Measurements from ENCODE around the gene NDST4.

NDST4 gene

DNA sequence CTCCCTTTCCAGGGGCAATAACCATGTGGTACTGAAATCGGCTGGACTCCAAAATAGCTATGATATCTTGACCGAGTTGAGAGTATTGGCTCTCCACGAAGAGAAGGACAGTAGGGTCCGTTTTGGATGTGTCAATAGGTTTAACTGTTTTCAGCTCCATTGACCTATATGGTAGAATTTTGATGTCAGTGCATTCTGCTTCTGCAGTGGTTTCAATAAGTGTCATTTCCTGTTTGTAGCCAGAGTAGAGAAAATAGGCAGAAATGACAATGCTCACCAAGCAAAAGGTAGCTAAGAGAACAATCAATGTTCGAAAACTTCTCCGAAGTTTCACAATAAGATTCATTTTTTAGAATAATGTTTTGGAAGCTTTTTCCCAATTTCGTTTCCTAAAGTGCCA, 36.7 kb downstream of the NDST4 start:
- H3K9ac ChIP-seq (ENCODE audit: low read depth, low read length), result no peak overlapping the region
- DNase-seq, result no peak
- ATAC-seq (ENCODE audit: insufficient read depth, low read depth), result no peak
- TF ChIP-seq, protein P1, sequence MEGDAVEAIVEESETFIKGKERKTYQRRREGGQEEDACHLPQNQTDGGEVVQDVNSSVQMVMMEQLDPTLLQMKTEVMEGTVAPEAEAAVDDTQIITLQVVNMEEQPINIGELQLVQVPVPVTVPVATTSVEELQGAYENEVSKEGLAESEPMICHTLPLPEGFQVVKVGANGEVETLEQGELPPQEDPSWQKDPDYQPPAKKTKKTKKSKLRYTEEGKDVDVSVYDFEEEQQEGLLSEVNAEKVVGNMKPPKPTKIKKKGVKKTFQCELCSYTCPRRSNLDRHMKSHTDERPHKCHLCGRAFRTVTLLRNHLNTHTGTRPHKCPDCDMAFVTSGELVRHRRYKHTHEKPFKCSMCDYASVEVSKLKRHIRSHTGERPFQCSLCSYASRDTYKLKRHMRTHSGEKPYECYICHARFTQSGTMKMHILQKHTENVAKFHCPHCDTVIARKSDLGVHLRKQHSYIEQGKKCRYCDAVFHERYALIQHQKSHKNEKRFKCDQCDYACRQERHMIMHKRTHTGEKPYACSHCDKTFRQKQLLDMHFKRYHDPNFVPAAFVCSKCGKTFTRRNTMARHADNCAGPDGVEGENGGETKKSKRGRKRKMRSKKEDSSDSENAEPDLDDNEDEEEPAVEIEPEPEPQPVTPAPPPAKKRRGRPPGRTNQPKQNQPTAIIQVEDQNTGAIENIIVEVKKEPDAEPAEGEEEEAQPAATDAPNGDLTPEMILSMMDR (IDR thresholded peaks at IDR 0.05; ENCODE audit: borderline replicate concordance, extremely low read depth, low read length, poor library complexity, severe bottlenecking), result no peak
- TF ChIP-seq EZH2 (IDR thresholded peaks at IDR 0.05; ENCODE audit: borderline replicate concordance, low read depth, low read length, severe bottlenecking), result no peak
- no peaks in the 10 kb centered on the region for H3K36me3 ChIP-seq (ENCODE audit: insufficient read depth, low read length)
- no peak overlapping the region for H3K4me3 ChIP-seq (ENCODE audit: low read depth in 1 of 2, low read length in 2 of 2)
- no peak overlapping the region for H3K27ac ChIP-seq (ENCODE audit: low read length)
- H4K20me1 ChIP-seq (ENCODE audit: insufficient read depth, low read length), result no peaks in the 10 kb centered on the region
- no peaks in the 10 kb centered on the region for H3K9me3 ChIP-seq (ENCODE audit: insufficient read depth, low read length, severe bottlenecking)
- no peak overlapping the region for H3K4me2 ChIP-seq (ENCODE audit: insufficient read depth, low read length)
- H2AFZ ChIP-seq (ENCODE audit: low read depth, low read length), result no peak overlapping the region
- H3K4me1 ChIP-seq (ENCODE audit: insufficient read depth, low read length), result no peaks in the 10 kb centered on the region
- H3K27me3 ChIP-seq (ENCODE audit: insufficient read depth, low read length, poor library complexity), result no peaks in the 10 kb centered on the region
- H3K79me2 ChIP-seq (ENCODE audit: insufficient read depth, low read length), result no peaks in the 10 kb centered on the region

DNA sequence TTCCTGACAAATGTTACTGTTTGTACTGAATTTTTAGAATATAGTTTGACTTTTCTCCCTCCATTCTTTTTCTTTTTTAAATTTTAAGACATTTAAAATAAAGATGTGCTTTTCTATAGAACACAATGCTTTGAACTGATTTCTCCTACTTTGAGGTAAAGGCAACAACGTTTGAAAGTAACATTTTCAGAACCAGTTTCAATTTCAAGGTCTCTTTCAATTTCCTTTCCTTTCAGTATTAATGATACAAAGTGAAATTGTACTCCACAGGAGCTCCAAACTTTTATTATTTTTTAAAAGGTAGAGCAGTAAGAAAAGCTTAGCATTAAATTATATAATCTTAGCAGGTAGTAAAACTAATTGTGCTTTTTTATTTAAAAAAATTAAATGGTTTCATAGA, 54.9 kb downstream of the NDST4 start:
- Histone ChIP-seq H3K36me3 (ENCODE audit: insufficient read depth, low read length) (no peaks in the 10 kb centered on the region), H3K27me3 (ENCODE audit: insufficient read depth, low read length, poor library complexity) (no peaks in the 10 kb centered on the region), H4K20me1 (ENCODE audit: insufficient read depth, low read length) (no peaks in the 10 kb centered on the region), H3K4me1 (ENCODE audit: insufficient read depth, low read length) (no peaks in the 10 kb centered on the region), H3K79me2 (ENCODE audit: insufficient read depth, low read length) (no peaks in the 10 kb centered on the region), H3K9me3 (ENCODE audit: insufficient read depth, low read length, severe bottlenecking) (no peaks in the 10 kb centered on the region), H3K4me3 (ENCODE audit: low read depth in 1 of 2, low read length in 2 of 2) (no peak overlapping the region), H2AFZ (ENCODE audit: low read depth, low read length) (no peak overlapping the region), H3K4me2 (ENCODE audit: insufficient read depth, low read length) (no peak overlapping the region), H3K27ac (ENCODE audit: low read length) (no peak overlapping the region), H3K9ac (ENCODE audit: low read depth, low read length) (no peak overlapping the region)
- ATAC-seq (ENCODE audit: insufficient read depth, low read depth) (no peak), DNase-seq (no peak)
- TF ChIP-seq, protein P1 (IDR thresholded peaks at IDR 0.05; ENCODE audit: borderline replicate concordance, extremely low read depth, low read length, poor library complexity, severe bottlenecking), result no peak
- TF ChIP-seq EZH2 (IDR thresholded peaks at IDR 0.05; ENCODE audit: borderline replicate concordance, low read depth, low read length, severe bottlenecking), result no peak

DNA sequence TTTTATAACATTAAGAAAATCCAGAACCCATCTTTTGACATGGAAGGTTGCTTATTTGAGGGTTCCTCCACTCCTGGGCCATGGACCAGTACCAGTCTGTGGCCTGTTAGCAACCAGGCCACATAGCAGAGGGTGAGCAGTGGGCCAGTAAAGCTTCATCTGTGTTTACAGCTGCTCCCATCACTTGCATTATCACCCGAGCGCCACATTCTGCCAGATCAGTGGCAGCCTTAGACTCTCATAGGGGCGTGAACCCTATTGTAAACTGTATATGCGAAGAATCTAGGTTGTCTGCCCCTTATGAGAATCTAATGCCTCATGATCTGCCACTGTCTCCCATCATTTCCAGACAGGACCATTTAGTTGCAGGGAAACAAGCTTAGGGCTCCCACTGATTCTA, 58.6 kb downstream of the NDST4 start:
- Histone ChIP-seq H3K27me3 (ENCODE audit: insufficient read depth, low read length, poor library complexity) (no peaks in the 10 kb centered on the region), H3K27ac (ENCODE audit: low read length) (no peak overlapping the region), H3K9ac (ENCODE audit: low read depth, low read length) (no peak overlapping the region), H3K4me2 (ENCODE audit: insufficient read depth, low read length) (no peak overlapping the region), H2AFZ (ENCODE audit: low read depth, low read length) (no peak overlapping the region), H3K79me2 (ENCODE audit: insufficient read depth, low read length) (no peaks in the 10 kb centered on the region), H3K9me3 (ENCODE audit: insufficient read depth, low read length, severe bottlenecking) (no peaks in the 10 kb centered on the region), H3K4me1 (ENCODE audit: insufficient read depth, low read length) (no peaks in the 10 kb centered on the region), H3K36me3 (ENCODE audit: insufficient read depth, low read length) (no peaks in the 10 kb centered on the region), H4K20me1 (ENCODE audit: insufficient read depth, low read length) (no peaks in the 10 kb centered on the region), H3K4me3 (ENCODE audit: low read depth in 1 of 2, low read length in 2 of 2) (no peak overlapping the region)
- ATAC-seq (ENCODE audit: insufficient read depth, low read depth) (no peak), DNase-seq (no peak)
- TF ChIP-seq, protein P1 (IDR thresholded peaks at IDR 0.05; ENCODE audit: borderline replicate concordance, extremely low read depth, low read length, poor library complexity, severe bottlenecking), result no peak
- TF ChIP-seq EZH2 (IDR thresholded peaks at IDR 0.05; ENCODE audit: borderline replicate concordance, low read depth, low read length, severe bottlenecking), result no peak

DNA sequence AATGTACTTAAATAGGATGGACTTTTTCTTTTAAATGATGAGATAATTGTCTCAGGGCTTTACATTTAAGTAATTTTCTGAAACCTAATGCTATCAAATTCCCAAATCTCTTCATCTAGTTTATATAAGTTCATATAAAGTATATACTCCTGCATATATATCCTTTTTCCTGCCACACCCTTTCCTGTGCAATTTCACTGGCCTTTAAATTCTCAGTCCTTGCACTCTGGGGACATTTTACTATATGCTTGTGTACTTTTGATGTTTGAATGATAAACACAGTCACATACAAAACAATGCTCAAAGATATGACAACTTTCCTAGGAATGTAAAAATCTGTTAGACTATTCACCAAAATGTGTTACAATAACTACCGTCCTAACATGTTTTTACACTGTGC, 60.1 kb downstream of the NDST4 start:
- no peak overlapping the region for H3K4me3 ChIP-seq (ENCODE audit: low read depth in 1 of 2, low read length in 2 of 2)
- no peaks in the 10 kb centered on the region for H3K9me3 ChIP-seq (ENCODE audit: insufficient read depth, low read length, severe bottlenecking)
- no peak overlapping the region for H3K27ac ChIP-seq (ENCODE audit: low read length)
- no peaks in the 10 kb centered on the region for H3K36me3 ChIP-seq (ENCODE audit: insufficient read depth, low read length)
- no peak for DNase-seq
- no peak overlapping the region for H3K9ac ChIP-seq (ENCODE audit: low read depth, low read length)
- H3K27me3 ChIP-seq (ENCODE audit: insufficient read depth, low read length, poor library complexity), result no peaks in the 10 kb centered on the region
- H2AFZ ChIP-seq (ENCODE audit: low read depth, low read length), result no peak overlapping the region
- no peak overlapping the region for H3K4me2 ChIP-seq (ENCODE audit: insufficient read depth, low read length)
- H4K20me1 ChIP-seq (ENCODE audit: insufficient read depth, low read length), result no peaks in the 10 kb centered on the region
- no peaks in the 10 kb centered on the region for H3K79me2 ChIP-seq (ENCODE audit: insufficient read depth, low read length)
- no peak for ATAC-seq (ENCODE audit: insufficient read depth, low read depth)
- TF ChIP-seq, protein P1 (IDR thresholded peaks at IDR 0.05; ENCODE audit: borderline replicate concordance, extremely low read depth, low read length, poor library complexity, severe bottlenecking), result no peak
- no peak for TF ChIP-seq EZH2 (IDR thresholded peaks at IDR 0.05; ENCODE audit: borderline replicate concordance, low read depth, low read length, severe bottlenecking)
- H3K4me1 ChIP-seq (ENCODE audit: insufficient read depth, low read length), result no peaks in the 10 kb centered on the region

Measured in DND-41 (cell line).